Measurements from ENCODE around the gene SLC32A1. TPM values are rescaled to one million over a fixed set of nuclear protein-coding genes. Genes with fewer than 3 reads are reported as not detected.

The SLC32A1 gene, protein sequence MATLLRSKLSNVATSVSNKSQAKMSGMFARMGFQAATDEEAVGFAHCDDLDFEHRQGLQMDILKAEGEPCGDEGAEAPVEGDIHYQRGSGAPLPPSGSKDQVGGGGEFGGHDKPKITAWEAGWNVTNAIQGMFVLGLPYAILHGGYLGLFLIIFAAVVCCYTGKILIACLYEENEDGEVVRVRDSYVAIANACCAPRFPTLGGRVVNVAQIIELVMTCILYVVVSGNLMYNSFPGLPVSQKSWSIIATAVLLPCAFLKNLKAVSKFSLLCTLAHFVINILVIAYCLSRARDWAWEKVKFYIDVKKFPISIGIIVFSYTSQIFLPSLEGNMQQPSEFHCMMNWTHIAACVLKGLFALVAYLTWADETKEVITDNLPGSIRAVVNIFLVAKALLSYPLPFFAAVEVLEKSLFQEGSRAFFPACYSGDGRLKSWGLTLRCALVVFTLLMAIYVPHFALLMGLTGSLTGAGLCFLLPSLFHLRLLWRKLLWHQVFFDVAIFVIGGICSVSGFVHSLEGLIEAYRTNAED
- total RNA-seq (2014; rRNA removed; shearing (Covaris generic)) (not detected in 2 replicates), polyA plus RNA-seq (2016; fragmentation: Nextera tagmentation; extraction: Ambion mirVana) (not detected in 2 replicates)

DNA sequence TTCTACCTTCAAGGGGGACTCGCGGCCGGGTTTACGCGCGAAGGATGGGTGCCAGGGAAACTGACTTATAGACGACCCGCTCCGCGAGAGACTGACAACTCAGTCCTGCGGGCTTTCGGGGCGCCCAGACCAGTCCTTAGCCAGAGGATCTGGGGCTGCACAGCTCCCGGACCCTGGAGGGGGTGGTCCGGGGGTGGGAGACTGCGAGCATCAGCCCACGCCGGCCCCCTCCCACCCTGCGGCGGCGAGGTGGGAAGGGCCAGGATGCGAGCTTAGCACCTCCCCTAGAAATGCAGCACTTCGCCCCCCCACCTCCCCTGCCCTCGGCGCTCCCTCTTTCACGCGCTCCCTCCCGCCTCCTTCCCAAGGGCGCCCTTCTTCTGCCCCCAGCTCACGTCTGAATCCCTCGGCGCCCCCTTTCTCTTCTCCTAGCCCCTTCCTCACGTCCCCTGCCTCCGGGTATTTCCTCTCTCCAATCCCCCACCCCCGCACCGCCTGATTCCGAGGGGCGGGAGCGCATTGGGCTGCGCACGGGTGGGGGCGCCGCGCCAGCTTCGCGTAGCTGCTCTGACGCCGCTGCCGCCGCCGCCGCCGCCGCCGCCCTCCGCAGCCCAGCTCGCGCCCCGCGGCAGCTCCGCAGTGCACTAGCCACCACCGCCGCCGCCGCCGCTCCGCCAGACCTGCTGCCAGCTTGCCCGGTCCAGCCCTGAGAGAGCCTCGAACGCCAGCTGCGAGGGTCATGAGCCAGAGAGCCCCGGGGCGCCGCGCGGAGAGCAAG is at the start of gene SLC32A1:
SLC32A1 (plus strand) TSS at position 639 of the 778 bp plus-strand sequence. CDS start 239 bp downstream, outside the sequence.
- Histone ChIP-seq H3K9me2 (ENCODE audit: insufficient read depth) (no peaks in the 10 kb centered on the region), H3K4me3 (no peak within 1 kb of the TSS), H3K27me3 (replicated peaks; ENCODE audit: insufficient read depth) (peaks cover 93% of the 10 kb centered on the region), H4K20me1 (ENCODE audit: insufficient read depth) (no peaks in the 10 kb centered on the region), H2AFZ (no peak within 1 kb of the TSS), H3K4me2 (ENCODE audit: unreplicated experiment) (no peak within 1 kb of the TSS), H3K9me3 (ENCODE audit: low read depth) (no peaks in the 10 kb centered on the region), H3K9ac (no peak within 1 kb of the TSS), H3K79me2 (ENCODE audit: insufficient read depth) (no peaks in the 10 kb centered on the region), H3K36me3 (ENCODE audit: low read depth) (no peaks in the 10 kb centered on the region), H3F3A (ENCODE audit: insufficient read depth) (no peaks in the 10 kb centered on the region), H3K4me1 (ENCODE audit: insufficient read depth) (no peaks in the 10 kb centered on the region), H3K27ac (no peak within 1 kb of the TSS)
- DNase-seq, result no peak
- WGBS, 2 experiments (ENCODE audit: low coverage in 1 of 2, low lambda C conversion rate in 2 of 2, missing lambda C conversion rate in 2 of 2), result 3 to 5% methylated on average over 26 to 74 of the region's 76 CpGs
- in situ Hi-C loops (cut with MboI), result no loop called here
- TF ChIP-seq EZH2phosphoT487 (IDR thresholded peaks at IDR 0.05; ENCODE audit: insufficient read depth, low read depth) (no peak), EZH2 (IDR thresholded peaks at IDR 0.05; ENCODE audit: insufficient read depth, poor library complexity, severe bottlenecking) (peak; percentile 45)

DNA sequence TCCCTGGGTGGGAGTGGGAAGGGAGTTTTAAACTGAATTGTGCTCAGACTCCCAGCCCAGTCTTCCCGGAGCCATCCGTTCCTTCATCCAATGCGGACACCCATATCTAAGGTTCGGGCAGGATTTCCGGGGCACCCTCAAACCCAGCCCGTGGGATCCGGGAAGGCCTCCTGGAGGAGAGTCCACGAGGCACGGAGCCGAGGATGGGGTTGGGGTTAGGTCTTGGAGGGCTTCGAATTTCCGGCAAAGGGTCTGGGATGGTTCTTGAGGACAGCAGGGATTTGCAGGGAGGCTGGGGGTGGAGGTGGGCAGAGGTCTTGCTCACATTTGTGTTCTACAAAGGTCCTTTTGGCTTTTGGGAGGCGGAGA is 49.5 kb upstream of the SLC32A1 start:
- Histone ChIP-seq H3K4me1 (ENCODE audit: insufficient read depth) (peaks cover 4% of the 10 kb centered on the region; the same call in 1 of the 2 replicates), H4K20me1 (ENCODE audit: insufficient read depth) (no peaks in the 10 kb centered on the region), H3K4me2 (ENCODE audit: unreplicated experiment) (no peak overlapping the region), H3F3A (ENCODE audit: insufficient read depth) (no peaks in the 10 kb centered on the region), H3K79me2 (ENCODE audit: insufficient read depth) (no peaks in the 10 kb centered on the region), H3K36me3 (ENCODE audit: low read depth) (no peaks in the 10 kb centered on the region), H3K27ac (no peak overlapping the region), H2AFZ (no peak overlapping the region), H3K9ac (no peak overlapping the region), H3K27me3 (replicated peaks; ENCODE audit: insufficient read depth) (peaks cover 7% of the 10 kb centered on the region; the same call in 1 of the 2 replicates), H3K4me3 (0 out of 2 replicates have a peak overlapping the region, but pooled peaks have one; percentile 78), H3K9me2 (ENCODE audit: insufficient read depth) (no peaks in the 10 kb centered on the region), H3K9me3 (ENCODE audit: low read depth) (no peaks in the 10 kb centered on the region)
- no peak for TF ChIP-seq EZH2phosphoT487 (IDR thresholded peaks at IDR 0.05; ENCODE audit: insufficient read depth, low read depth)
- TF ChIP-seq EZH2 (IDR thresholded peaks at IDR 0.05; ENCODE audit: insufficient read depth, poor library complexity, severe bottlenecking), result no peak
- 26 to 28% methylated on average over 13 of the region's 13 CpGs for WGBS, 2 experiments (ENCODE audit: low coverage in 1 of 2, low lambda C conversion rate in 2 of 2, missing lambda C conversion rate in 2 of 2)
- in situ Hi-C loops (cut with MboI), result no loop called here
- no peak for DNase-seq

- Histone ChIP-seq H3K9me3 (ENCODE audit: low read depth) (no peaks in the 10 kb centered on the region), H3K4me2 (ENCODE audit: unreplicated experiment) (no peak overlapping the region), H4K20me1 (ENCODE audit: insufficient read depth) (no peaks in the 10 kb centered on the region), H3K4me3 (no peak overlapping the region), H3K9me2 (ENCODE audit: insufficient read depth) (no peaks in the 10 kb centered on the region), H3K9ac (no peak overlapping the region), H3K27ac (no peak overlapping the region), H2AFZ (no peak overlapping the region), H3K27me3 (replicated peaks; ENCODE audit: insufficient read depth) (0 out of 2 replicates have a peak, but pooled peaks cover under 1% of the 10 kb centered on the region), H3K79me2 (ENCODE audit: insufficient read depth) (no peaks in the 10 kb centered on the region), H3K36me3 (ENCODE audit: low read depth) (no peaks in the 10 kb centered on the region), H3K4me1 (ENCODE audit: insufficient read depth) (peaks cover 4% of the 10 kb centered on the region; the same call in 1 of the 2 replicates), H3F3A (ENCODE audit: insufficient read depth) (no peaks in the 10 kb centered on the region)
- no peak for DNase-seq
- in situ Hi-C loops (cut with MboI), result no loop called here
- 55 to 70% methylated on average over 5 of the region's 5 CpGs for WGBS, 2 experiments (ENCODE audit: low coverage in 1 of 2, low lambda C conversion rate in 2 of 2, missing lambda C conversion rate in 2 of 2)
- no peak for TF ChIP-seq EZH2phosphoT487 (IDR thresholded peaks at IDR 0.05; ENCODE audit: insufficient read depth, low read depth)
- TF ChIP-seq EZH2 (IDR thresholded peaks at IDR 0.05; ENCODE audit: insufficient read depth, poor library complexity, severe bottlenecking), result no peak
Measured at GRCh38 chr20:38676576-38676975, 47.7 kb upstream of the SLC32A1 start.
